ENCODE data around the gene SNUPN. TPM values are rescaled to one million over a fixed set of nuclear protein-coding genes. Genes with fewer than 3 reads are reported as not detected.

The SNUPN gene
- total and polyA plus RNA-seq, 2 of the 8 experiments (the other 6 are each of a cell fraction or from before 2014, with no cell fraction given): 13.3 to 28.2 TPM

DNA sequence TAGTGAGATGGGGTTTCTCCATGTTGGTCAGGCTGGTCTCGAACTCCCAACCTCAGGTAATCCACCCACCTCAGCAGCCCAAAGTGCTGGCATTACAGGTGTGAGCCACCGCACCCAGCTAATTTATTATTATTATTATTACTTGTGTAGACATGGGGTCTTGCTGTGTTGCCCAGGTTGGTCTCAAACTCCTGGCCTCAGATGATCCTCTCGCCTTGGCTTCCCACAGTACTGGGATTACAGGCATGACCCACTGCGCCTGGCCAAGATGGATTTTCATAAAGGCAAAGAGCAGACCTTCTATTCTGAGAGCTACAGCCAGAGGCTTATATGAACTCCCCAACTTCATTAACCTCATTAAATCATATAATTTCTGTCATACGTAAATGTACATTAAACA lies 63.6 kb downstream of the SNUPN start:
- Histone ChIP-seq H3K56ac (replicated peaks; ENCODE audit: insufficient read length, low read depth, low read length) (no peak overlapping the region), H3K18ac (ENCODE audit: extremely low read depth, low read length) (no peak overlapping the region), H4K20me1 (replicated peaks in 1 of 2; ENCODE audit: control insufficient read depth in 1 of 2, insufficient read depth in 2 of 2, low read length in 2 of 2) (peaks cover 2 to 3% of the 10 kb centered on the region in 2 experiments), H2AFZ (ENCODE audit: low read length) (no peak overlapping the region), H3K4me3 (ENCODE audit: extremely low read depth in 1 of 4, insufficient read depth in 2 of 4, low read depth in 3 of 4, low read length in 4 of 4) (no peak overlapping the region), H3K9ac (replicated peaks in 1 of 4; ENCODE audit: extremely low read depth in 1 of 4, low read depth in 3 of 4, low read length in 3 of 4) (no peak overlapping the region), H3K4ac (replicated peaks; ENCODE audit: insufficient read length, low read depth, low read length) (no peak overlapping the region), H4K5ac (ENCODE audit: insufficient read length, low read depth, low read length) (no peak overlapping the region), H3K14ac (ENCODE audit: insufficient read length) (no peak overlapping the region), H4K8ac (ENCODE audit: extremely low read depth, insufficient read depth, low read length) (no peak overlapping the region), H2BK20ac (ENCODE audit: low read length) (no peak overlapping the region), H3K79me2 (ENCODE audit: control insufficient read depth in 1 of 2, insufficient read depth in 2 of 2, low read length in 2 of 2) (peaks cover 0 to 62% of the 10 kb centered on the region in 2 experiments; a peak in 3 of 4 replicates), H3K36me3 (ENCODE audit: control insufficient read depth in 2 of 4, insufficient read depth in 4 of 4, low read length in 3 of 4) (no peaks in the 10 kb centered on the region), H3K79me1 (ENCODE audit: low read depth, low read length) (no peaks in the 10 kb centered on the region; the same call in 1 of the 2 replicates), H3K9me3 (ENCODE audit: insufficient read depth in 2 of 2, low read depth in 1 of 2, low read length in 1 of 2) (peaks cover 0 to 4% of the 10 kb centered on the region in 2 experiments; a peak in 1 of 4 replicates), H3K27me3 (replicated peaks in 1 of 4; ENCODE audit: control insufficient read depth in 3 of 4, extremely low read depth in 1 of 4, insufficient read depth in 3 of 4, low read length in 3 of 4) (no peaks in the 10 kb centered on the region), H3K23ac (ENCODE audit: insufficient read length) (no peak overlapping the region), H4K91ac (replicated peaks; ENCODE audit: insufficient read length, low read length) (no peak overlapping the region), H2BK12ac (ENCODE audit: low read depth, low read length) (no peak overlapping the region), H2BK15ac (ENCODE audit: low read length) (no peak overlapping the region), H3K27ac (ENCODE audit: low read depth, low read length) (no peak overlapping the region), H2BK120ac (replicated peaks; ENCODE audit: low read depth, low read length) (no peak overlapping the region), H2AK5ac (ENCODE audit: low read depth, low read length) (no peak overlapping the region), H3K23me2 (ENCODE audit: low read depth, low read length) (no peaks in the 10 kb centered on the region), H3K4me1 (replicated peaks in 1 of 4; ENCODE audit: control insufficient read depth in 3 of 4, insufficient read depth in 4 of 4, low read length in 3 of 4) (no peaks in the 10 kb centered on the region; a peak in 1 of 7 replicates), H3K4me2 (ENCODE audit: insufficient read depth in 1 of 2, low read depth in 2 of 2, low read length in 2 of 2) (no peak overlapping the region), H2BK5ac (ENCODE audit: low read depth, low read length) (no peak overlapping the region)
- FAIRE-seq: no peak
- no peak for DNase-seq (ENCODE audit: low read depth in 1 of 2, low spot score in 2 of 2)
- ChIA-PET POLR2A (ENCODE audit: partially characterized antibody) (interaction anchor here (0.9 to 1.4 kb wide), 2 partner anchors 9 to 10 kb away, joined by 3 to 5 read pairs; no protein-coding TSS in a partner anchor), CTCF (ENCODE audit: partially characterized antibody) (interaction anchor here (0.6 to 1.6 kb wide), 5 partner anchors 10 to 123 kb away, joined by 3 to 4 read pairs (median 3); no protein-coding TSS in a partner anchor)
- 93% methylated on average over 5 of the region's 5 CpGs; no CpG with 5 or more reads in 1 of the 2 experiments for WGBS, 2 experiments (ENCODE audit: extremely low coverage in 1 of 2, insufficient coverage in 1 of 2, insufficient read length in 1 of 2, insufficient replicate concordance in 2 of 2, low coverage in 1 of 2, low lambda C conversion rate in 2 of 2, missing lambda C conversion rate in 1 of 2)
- no peak for TF ChIP-seq RBBP5 (IDR thresholded peaks at IDR 0.05; ENCODE audit: borderline replicate concordance, low read depth, low read length)
- no peak for TF ChIP-seq SP1 (IDR thresholded peaks at IDR 0.05; ENCODE audit: low read depth, low read length)
- TF ChIP-seq RFX5 (IDR thresholded peaks at IDR 0.05; ENCODE audit: borderline replicate concordance, low read depth, low read length): no peak
- no peak for TF ChIP-seq RXRA (IDR thresholded peaks at IDR 0.05; ENCODE audit: insufficient read depth, low read depth, low read length)
- no peak for TF ChIP-seq POLR2A (IDR thresholded peaks at IDR 0.05; ENCODE audit: control extremely low read depth in 1 of 2, low read depth in 2 of 2, low read length in 2 of 2)
- TF ChIP-seq TBP (IDR thresholded peaks at IDR 0.05; ENCODE audit: low read depth, low read length): no peak
- TF ChIP-seq SP2 (IDR thresholded peaks at IDR 0.05; ENCODE audit: low read length): no peak
- TF ChIP-seq CTBP2 (IDR thresholded peaks at IDR 0.05; ENCODE audit: borderline replicate concordance, insufficient read depth, insufficient read length, low read length): no peak
- TF ChIP-seq KDM1A (IDR thresholded peaks at IDR 0.05; ENCODE audit: borderline replicate concordance, low read length): no peak
- TF ChIP-seq KDM5A (IDR thresholded peaks at IDR 0.05; ENCODE audit: low read length): no peak
- no peak for TF ChIP-seq KDM4A (IDR thresholded peaks at IDR 0.05; ENCODE audit: low read depth, low read length, severe bottlenecking)
- TF ChIP-seq CREB1 (IDR thresholded peaks at IDR 0.05): no peak
- no peak for TF ChIP-seq RAD21 (IDR thresholded peaks at IDR 0.05 in 1 of 2, conservative IDR thresholded peaks at IDR 0.05 in 1 of 2; ENCODE audit: low read depth in 2 of 2, low read length in 2 of 2)
- no peak for TF ChIP-seq SP4 (IDR thresholded peaks at IDR 0.05; ENCODE audit: low read length)
- TF ChIP-seq CBX8 (IDR thresholded peaks at IDR 0.05; ENCODE audit: borderline replicate concordance, low read depth, low read length): no peak

Measured in H1 (cell line).